Heart left ventricle (tissue), 13 donors: Measurements from ENCODE around the gene NLRP13.

ENCODE experiments used
- CTCF ChIP-seq, 12 donors: fragments of 200-600 bp; sonication (generic) in 4 of 12; IDR thresholded peaks; one replicate each; pipeline versions ENCODE4 v1.5.0 to v1.8.0; 2018 to 2022; ENCODE audit warnings: antibody characterized with exemption in 12 of 12, mild to moderate bottlenecking in 5 of 12
- POLR2A ChIP-seq, 2 donors: fragments of 450-650 bp; IDR thresholded peaks; one replicate each; pipeline ENCODE4 v1.6.1; 2017; ENCODE audit warnings: antibody characterized with exemption in 2 of 2, mild to moderate bottlenecking in 2 of 2, moderate library complexity in 2 of 2
- donor health status: ischemic (EF 13 %, LVEDD 7.1; RV severe dilation, severe dysfunction).
- donor health status: DM: no; HTN: yes; CAD: no.
- donor health status: DM: no; HTN: no; CAD: no.
- donor health status: ischemic (EF 25% LVEDD 6.9; RV normal size, moderate dysfunction).
- donor health status: ischemic (EF 25% LVEDD 5.7; RV mildly dilated, moderate dysfunction).
- donor health status: ischemic (EF 35%, LVEDD 5.7; RV mildly dilated, moderate dysfunction).
- donor health status: nonischemic (EF 11% LVEDD 7.7; RV severe dilation, severe dysfunction).
- donor health status: DM: yes; HTN: yes; CAD: no.
- donor health status: PGD.
- donor health status: ischemic (EF 29% LVEDD 5.4; RV normal size, mild dysfunction).
- donor health status: nonischemic (EF 23%, LVEDD 6.1; RV moderate dilation, normal function).

GRCh38 chr19:55858401-55858800 is 73.7 kb downstream of the NLRP13 start:
- TF ChIP-seq POLR2A (IDR thresholded peaks at IDR 0.05) (no peak), CTCF (IDR thresholded peaks at IDR 0.05) (no peak)
